ENCODE measurements around the gene GABBR2.

DNA sequence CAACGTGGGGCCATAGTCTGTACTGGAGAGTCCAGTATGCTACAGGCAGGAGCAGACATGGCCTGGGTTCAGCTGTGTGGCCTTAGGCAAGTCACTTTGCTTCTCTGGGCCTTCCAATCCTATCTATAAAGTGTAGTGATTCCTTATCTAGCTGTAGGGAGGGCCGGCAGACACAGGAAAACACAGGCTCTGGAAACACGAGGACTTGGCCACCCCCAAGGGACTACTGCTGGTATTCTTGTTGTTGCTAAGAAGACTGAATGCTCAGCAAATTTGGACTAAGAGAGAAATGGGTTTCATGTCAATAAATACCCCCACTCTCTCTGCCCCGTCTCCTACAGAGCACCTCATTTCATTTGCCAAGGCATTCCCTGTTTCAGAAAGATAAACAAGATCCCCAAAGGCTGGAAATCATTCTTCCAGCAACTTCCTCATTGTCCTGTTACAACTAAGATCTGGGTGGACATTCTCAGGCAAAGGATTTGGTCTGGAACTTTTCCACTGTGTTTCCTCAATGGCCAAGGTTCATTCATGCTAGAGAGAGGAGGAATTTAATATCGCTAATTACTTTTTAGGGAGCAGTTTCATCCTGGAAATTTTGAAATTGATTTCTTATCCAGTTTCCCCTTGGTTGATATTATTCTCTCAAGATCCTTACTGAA lies 105.8 kb downstream of the GABBR2 start:
- TF ChIP-seq MECOM (CRISPR knock-in tag; IDR thresholded peaks at IDR 0.05) (no peak), POLR2AphosphoS5 (IDR thresholded peaks at IDR 0.05; ENCODE audit: control insufficient read depth, insufficient read depth, low read depth, low read length) (no peak), SIRT6 (IDR thresholded peaks at IDR 0.05; ENCODE audit: low read depth, low read length) (no peak), POLR2A (conservative IDR thresholded peaks at IDR 0.05) (no peak), ZNF79 (CRISPR knock-in tag; IDR thresholded peaks at IDR 0.05; ENCODE audit: low read depth) (no peak)
- TF ChIP-seq, protein P1, sequence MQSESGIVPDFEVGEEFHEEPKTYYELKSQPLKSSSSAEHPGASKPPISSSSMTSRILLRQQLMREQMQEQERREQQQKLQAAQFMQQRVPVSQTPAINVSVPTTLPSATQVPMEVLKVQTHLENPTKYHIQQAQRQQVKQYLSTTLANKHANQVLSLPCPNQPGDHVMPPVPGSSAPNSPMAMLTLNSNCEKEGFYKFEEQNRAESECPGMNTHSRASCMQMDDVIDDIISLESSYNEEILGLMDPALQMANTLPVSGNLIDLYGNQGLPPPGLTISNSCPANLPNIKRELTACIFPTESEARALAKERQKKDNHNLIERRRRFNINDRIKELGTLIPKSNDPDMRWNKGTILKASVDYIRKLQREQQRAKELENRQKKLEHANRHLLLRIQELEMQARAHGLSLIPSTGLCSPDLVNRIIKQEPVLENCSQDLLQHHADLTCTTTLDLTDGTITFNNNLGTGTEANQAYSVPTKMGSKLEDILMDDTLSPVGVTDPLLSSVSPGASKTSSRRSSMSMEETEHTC (IDR thresholded peaks at IDR 0.05), result no peak

All from K562 (cell line).